B cell (primary cell): ENCODE results near the gene DOCK3.

Source experiments
- CTCF ChIP-seq: fragments of 200-600 bp; IDR thresholded peaks from one replicate; pipeline ENCODE4 v1.8.0; 2022; ENCODE audit warnings: antibody characterized with exemption, mild to moderate bottlenecking
- EZH2 ChIP-seq: IDR thresholded peaks from 2 replicates; pipeline ENCODE4 v1.6.1; 2012; ENCODE audit warnings: borderline replicate concordance, low read depth, mild to moderate bottlenecking, moderate library complexity, low read length; ENCODE audit not compliant: insufficient read depth, poor library complexity, severe bottlenecking

DNA sequence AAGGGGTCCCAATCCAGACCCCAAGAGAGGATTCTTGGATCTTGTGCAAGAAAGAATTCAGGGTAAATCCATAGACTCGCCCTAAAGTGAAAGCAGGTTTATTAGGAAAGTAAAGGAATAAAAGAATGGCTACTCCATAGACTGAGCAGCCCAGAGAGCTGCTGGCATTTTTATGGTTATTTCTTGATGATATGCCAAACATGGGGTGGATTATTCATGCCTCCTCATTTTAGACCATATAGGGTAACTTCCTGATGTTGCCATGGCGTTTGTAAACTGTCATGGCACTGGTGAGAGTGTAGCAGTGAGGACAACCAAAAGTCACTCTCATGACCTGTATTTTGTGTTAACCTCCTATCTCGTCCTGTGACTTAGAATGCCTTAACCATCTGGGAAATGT is 142.2 kb downstream of the DOCK3 start:
- TF ChIP-seq CTCF (no peak), EZH2 (no peak)
